SK-N-MC (cell line): ENCODE measurements around the gene HPCAL4.
A peak's percentile ranks its signal among the peaks of the same experiment; 100 is the strongest.

ENCODE experiments used
- DNase-seq: peaks from one replicate; pipeline ENCODE4 v3.0.0-alpha.2; 2011; ENCODE audit warnings: low read depth, low spot score
- H3K27ac ChIP-seq: fragments of 200-600 bp; sonication (generic); 2 replicates; pipeline ENCODE4 v1.5.1; 2016; ENCODE audit warnings: mixed run types
- H3K36me3 ChIP-seq: fragments of 200-600 bp; sonication (generic); 2 replicates; pipeline ENCODE4 v1.6.1; 2017; ENCODE audit warnings: antibody characterized with exemption, low read length, mixed read lengths; ENCODE audit not compliant: insufficient read depth
- H3K4me3 ChIP-seq: fragments of 200-600 bp; sonication (generic); 2 replicates; pipeline ENCODE4 v1.5.1; 2016
- H3K9ac ChIP-seq: fragments of 200-600 bp; sonication (generic); 2 replicates; pipeline ENCODE4 v1.8.0; 2017; ENCODE audit warnings: mixed run types, mixed read lengths; ENCODE audit not compliant: insufficient read length
- H3K9me3 ChIP-seq: fragments of 200-600 bp; sonication (generic); 2 replicates; pipeline ENCODE4 v1.6.1; 2017; ENCODE audit warnings: low read depth, mild to moderate bottlenecking, antibody characterized with exemption, low read length, moderate library complexity, mixed read lengths
- EZH2 ChIP-seq: fragments of 200-600 bp; sonication (generic); IDR thresholded peaks from one replicate; pipeline ENCODE4 v1.6.1; 2017; ENCODE audit warnings: antibody characterized with exemption
- FOXP2 ChIP-seq: optimal IDR thresholded peaks from 2 replicates; pipeline ENCODE3; 2011; ENCODE audit warnings: mild to moderate bottlenecking, moderate library complexity; ENCODE audit not compliant: insufficient read depth; ENCODE audit errors: extremely low read length, control extremely low read depth
- POLR2AphosphoS5 ChIP-seq: IDR thresholded peaks from 2 replicates; pipeline ENCODE4 v1.6.1; 2012; ENCODE audit warnings: mild to moderate bottlenecking, low read depth, low read length, borderline replicate concordance

Gene HPCAL4

GRCh38 chr1:39691383-39692151, at the start of gene HPCAL4:
TSS of gene HPCAL4 (minus strand) at chr1:39691433. CDS start at chr1:39684603, 6,830 bp downstream.
- TF ChIP-seq EZH2 (no peak), FOXP2 (no peak), POLR2AphosphoS5 (no peak)
- Histone ChIP-seq H3K36me3 (no peaks in the 10 kb centered on the region), H3K9ac (no peak within 1 kb of the TSS), H3K4me3 (peak within 1 kb of the TSS; percentile 66), H3K27ac (no peak within 1 kb of the TSS), H3K9me3 (no peaks in the 10 kb centered on the region)
- DNase-seq: peak; percentile 18

- TF ChIP-seq POLR2AphosphoS5: peak; percentile 90
- no peak for TF ChIP-seq FOXP2
These were observed 47.6 kb upstream of the HPCAL4 start, which contains the start of gene PPIE for GRCh38 chr1:39738622-39739366. TSS of gene PPIE (plus strand) at chr1:39738882. CDS start at chr1:39738901, 19 bp downstream.

GRCh38 chr1:39737546-39738169, 46.4 kb upstream of the HPCAL4 start:
- Histone ChIP-seq H3K4me3 (no peak overlapping the region), H3K9ac (no peak overlapping the region), H3K36me3 (peaks cover 21% of the 10 kb centered on the region), H3K9me3 (no peaks in the 10 kb centered on the region), H3K27ac (no peak overlapping the region)
- no peak for DNase-seq
- no peak for TF ChIP-seq EZH2
- TF ChIP-seq FOXP2: no peak
- no peak for TF ChIP-seq POLR2AphosphoS5

More at GRCh38 chr1:39738622-39739366, 47.6 kb upstream of the HPCAL4 start, which contains the start of gene PPIE:
- Histone ChIP-seq H3K9me3 (no peaks in the 10 kb centered on the region), H3K9ac (peak within 1 kb of the TSS; percentile 96), H3K36me3 (peaks cover 32% of the 10 kb centered on the region), H3K27ac (peak within 1 kb of the TSS; percentile 52), H3K4me3 (peak within 1 kb of the TSS; percentile 88)
- peak; percentile 47 for DNase-seq

GRCh38 chr1:39735731-39736130, 44.5 kb upstream of the HPCAL4 start:
- Histone ChIP-seq H3K27ac (no peak overlapping the region), H3K9ac (no peak overlapping the region), H3K36me3 (0 out of 2 replicates have a peak, but pooled peaks cover 2% of the 10 kb centered on the region), H3K4me3 (no peak overlapping the region), H3K9me3 (no peaks in the 10 kb centered on the region)
- no peak for DNase-seq
- no peak for TF ChIP-seq POLR2AphosphoS5
- TF ChIP-seq EZH2: no peak
- no peak for TF ChIP-seq FOXP2

- Histone ChIP-seq H3K9ac (no peak overlapping the region), H3K27ac (no peak overlapping the region), H3K36me3 (no peaks in the 10 kb centered on the region), H3K9me3 (no peaks in the 10 kb centered on the region), H3K4me3 (no peak overlapping the region)
- TF ChIP-seq EZH2 (no peak), FOXP2 (no peak), POLR2AphosphoS5 (no peak)
- no peak for DNase-seq
These were observed 41.9 kb upstream of the HPCAL4 start for GRCh38 chr1:39733161-39733560.

DNA sequence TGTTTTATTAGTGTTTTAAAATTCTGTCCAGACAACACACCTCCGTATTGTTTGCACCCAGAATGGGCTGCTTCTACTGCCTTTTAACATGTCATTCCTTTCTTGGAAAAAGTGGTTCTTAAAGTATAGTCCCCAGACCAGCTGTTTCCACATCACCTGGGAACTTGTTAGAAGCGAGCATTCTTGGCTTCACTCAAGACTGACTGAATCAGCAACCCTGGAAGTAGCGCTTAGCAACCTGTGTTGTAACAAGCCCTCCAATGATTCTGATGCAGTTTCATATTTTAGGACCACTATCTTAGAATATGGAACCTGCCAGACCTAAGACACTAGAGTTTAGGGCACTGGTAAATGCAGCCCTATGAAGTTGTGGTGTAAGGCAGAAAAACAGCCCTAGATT, 41.5 kb upstream of the HPCAL4 start:
- Histone ChIP-seq H3K9me3 (no peaks in the 10 kb centered on the region), H3K27ac (no peak overlapping the region), H3K9ac (no peak overlapping the region), H3K36me3 (no peaks in the 10 kb centered on the region), H3K4me3 (no peak overlapping the region)
- no peak for DNase-seq
- TF ChIP-seq POLR2AphosphoS5: no peak

DNA sequence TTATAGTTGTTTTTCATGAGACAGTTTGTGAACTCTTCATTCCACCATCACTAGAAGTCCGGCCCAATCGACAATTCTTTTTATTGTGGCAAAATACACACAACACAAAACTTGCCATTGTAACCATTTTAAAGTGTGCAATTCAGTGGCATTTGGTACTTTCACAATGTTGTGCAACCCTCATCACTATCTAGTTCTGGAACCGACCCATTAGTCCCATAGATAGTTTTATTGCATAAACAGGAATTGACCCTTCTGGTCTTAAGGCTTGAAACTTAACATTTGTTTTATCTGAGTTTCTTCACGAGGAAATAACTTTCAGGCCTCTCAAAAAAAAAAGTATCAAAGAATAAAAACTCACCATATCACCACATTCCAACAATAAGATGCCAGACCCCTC, 38.6 kb upstream of the HPCAL4 start:
- no peak for DNase-seq
- no peaks in the 10 kb centered on the region for H3K9me3 ChIP-seq
- TF ChIP-seq POLR2AphosphoS5 (no peak), FOXP2 (no peak), EZH2 (no peak)
- no peaks in the 10 kb centered on the region for H3K36me3 ChIP-seq
- no peak overlapping the region for H3K9ac ChIP-seq
- H3K27ac ChIP-seq: no peak overlapping the region
- H3K4me3 ChIP-seq: no peak overlapping the region

GRCh38 chr1:39729030-39729429, 37.8 kb upstream of the HPCAL4 start:
- Histone ChIP-seq H3K9me3 (no peaks in the 10 kb centered on the region), H3K36me3 (no peaks in the 10 kb centered on the region), H3K9ac (no peak overlapping the region), H3K27ac (no peak overlapping the region), H3K4me3 (no peak overlapping the region)
- no peak for DNase-seq
- no peak for TF ChIP-seq EZH2
- TF ChIP-seq POLR2AphosphoS5: no peak
- TF ChIP-seq FOXP2: no peak
